SU-DHL-6 (cell line): ENCODE measurements around the gene TTC39C.

ENCODE experiments used
- CTCF ChIP-seq: fragments of 200-600 bp; sonication (generic); IDR thresholded peaks from one replicate; pipeline ENCODE4 v1.5.1; 2017; ENCODE audit warnings: antibody characterized with exemption, mild to moderate bottlenecking, low read length, moderate library complexity; ENCODE audit not compliant: insufficient read depth, poor library complexity, severe bottlenecking
- EZH2phosphoT487 ChIP-seq: fragments of 200-600 bp; sonication (generic), shearing (Covaris generic); conservative IDR thresholded peaks from 2 replicates; pipeline ENCODE4 v1.6.1; 2018; ENCODE audit warnings: mild to moderate bottlenecking, antibody characterized with exemption, low read length, moderate library complexity, mixed read lengths

DNA sequence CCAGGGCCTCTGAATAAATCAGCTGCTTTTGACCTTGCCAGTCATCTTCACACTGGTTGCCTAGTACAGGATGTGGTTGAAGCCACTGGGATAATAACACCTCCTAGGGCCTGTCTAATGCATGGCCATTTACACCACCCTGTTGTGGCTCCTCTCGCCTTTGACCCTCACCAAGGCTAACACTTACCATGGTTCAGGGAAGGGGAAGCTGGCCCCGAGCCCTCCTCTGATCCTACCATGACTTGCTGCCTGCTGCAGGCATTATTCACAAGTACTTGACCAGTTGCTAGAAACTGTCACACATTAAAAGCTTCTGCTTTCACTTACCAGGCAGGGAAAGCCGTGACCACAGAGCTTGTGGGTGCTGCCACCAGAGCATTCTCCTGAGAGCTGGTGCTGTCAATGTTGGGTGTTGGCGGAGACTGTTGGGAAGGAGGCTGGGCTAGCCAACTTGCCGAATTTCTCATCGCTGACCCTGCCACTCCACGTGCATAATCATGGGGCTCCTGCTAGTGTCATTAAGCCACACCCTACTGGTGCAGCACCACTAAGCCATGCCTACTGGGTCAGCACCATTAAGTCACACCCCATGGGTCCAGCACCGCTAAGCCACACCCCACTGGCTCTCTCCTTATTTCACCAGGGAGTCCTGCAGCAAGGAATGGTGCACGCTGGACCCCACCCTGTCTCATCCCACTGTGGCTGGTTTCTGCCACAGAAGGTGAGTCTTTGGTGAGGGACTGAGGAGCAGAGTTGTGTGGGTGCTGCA, 47.0 kb upstream of the TTC39C start:
- no peak for TF ChIP-seq CTCF
- TF ChIP-seq EZH2phosphoT487 = no peak
